DND-41 (cell line): ENCODE data around the gene GLTPD2.

Source experiments
- CTCF ChIP-seq: IDR thresholded peaks from 2 replicates; pipeline ENCODE4 v1.5.1; 2012; ENCODE audit warnings: borderline replicate concordance, low read length, moderate library complexity, mild to moderate bottlenecking; ENCODE audit not compliant: poor library complexity, severe bottlenecking; ENCODE audit errors: extremely low read depth
- EZH2 ChIP-seq: IDR thresholded peaks from 3 replicates; pipeline ENCODE4 v1.6.1; 2012; ENCODE audit warnings: borderline replicate concordance, low read depth, mild to moderate bottlenecking, moderate library complexity, low read length, inconsistent platforms; ENCODE audit not compliant: severe bottlenecking

- TF ChIP-seq CTCF (no peak), EZH2 (no peak)
Measured at GRCh38 chr17:4743898-4744297, 44.9 kb upstream of the GLTPD2 start.
